ENCODE results near the gene AP1M1. TPM values are rescaled to one million over a fixed set of nuclear protein-coding genes. Genes with fewer than 3 reads are reported as not detected.

Gene AP1M1
- polyA plus RNA-seq, 3 donors: 22.2 to 92.6 (median 55.8) TPM

- no peak overlapping the region for H3K27ac ChIP-seq (ENCODE audit: low read depth, low read length)
- WGBS, 3 donors: 64 to 72% (median 71%) methylated on average over 9 to 11 of the region's 11 CpGs
Measured at GRCh38 chr19:16205205-16206045, 7.7 kb downstream of the AP1M1 start.

- no peak overlapping the region for H3K27ac ChIP-seq (ENCODE audit: low read depth, low read length)
- WGBS, 3 donors: 86 to 89% (median 88%) methylated on average over 14 of the region's 14 CpGs
Measured at GRCh38 chr19:16206046-16206605, 8.4 kb downstream of the AP1M1 start.

DNA sequence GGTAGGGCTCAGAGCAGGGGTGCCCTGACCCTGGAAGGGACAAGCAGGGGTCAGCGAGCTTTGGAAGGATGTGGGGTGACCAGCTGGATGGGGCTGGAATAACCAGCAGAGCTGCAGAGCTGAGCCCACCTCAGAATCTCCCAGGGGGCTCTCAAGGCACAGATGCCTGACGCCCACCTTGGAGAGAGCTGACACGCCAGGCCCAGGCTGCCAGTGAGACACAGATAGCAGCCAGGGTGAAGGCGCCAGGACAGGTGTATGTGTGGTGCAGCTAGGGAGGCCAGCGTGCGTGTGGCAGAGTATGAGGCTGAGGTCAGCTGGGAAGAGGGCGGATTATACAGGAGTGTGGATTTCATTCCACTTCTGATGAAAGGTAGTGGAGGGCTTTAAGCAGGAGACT is 8.9 kb downstream of the AP1M1 start:
- WGBS, 3 donors: 92 to 94% (median 94%) methylated on average over 7 of the region's 7 CpGs
- no peak overlapping the region for H3K27ac ChIP-seq (ENCODE audit: low read depth, low read length)

DNA sequence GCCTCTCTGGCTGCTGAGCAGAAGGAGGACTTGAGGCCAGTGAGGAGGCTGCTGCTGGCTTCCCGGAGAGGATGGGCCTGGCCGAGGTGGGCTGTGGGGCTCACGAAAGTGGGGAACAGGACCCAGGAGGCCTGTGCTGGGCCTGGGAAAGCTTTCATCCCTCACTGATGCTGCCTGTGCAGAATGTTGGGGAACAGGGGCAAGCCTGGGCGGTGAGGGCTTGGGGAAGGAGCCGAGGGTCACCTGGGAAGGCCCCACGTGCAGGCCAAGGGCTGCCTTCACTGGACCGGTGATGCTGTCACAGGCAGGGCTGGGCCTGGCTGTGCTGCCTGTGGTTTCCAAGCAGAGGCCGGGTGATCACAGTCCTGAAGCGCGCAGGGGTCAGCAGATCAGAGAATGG is 9.4 kb downstream of the AP1M1 start:
- WGBS, 3 donors: 92 to 93% (median 93%) methylated on average over 10 of the region's 10 CpGs
- no peak overlapping the region for H3K27ac ChIP-seq (ENCODE audit: low read depth, low read length)

DNA sequence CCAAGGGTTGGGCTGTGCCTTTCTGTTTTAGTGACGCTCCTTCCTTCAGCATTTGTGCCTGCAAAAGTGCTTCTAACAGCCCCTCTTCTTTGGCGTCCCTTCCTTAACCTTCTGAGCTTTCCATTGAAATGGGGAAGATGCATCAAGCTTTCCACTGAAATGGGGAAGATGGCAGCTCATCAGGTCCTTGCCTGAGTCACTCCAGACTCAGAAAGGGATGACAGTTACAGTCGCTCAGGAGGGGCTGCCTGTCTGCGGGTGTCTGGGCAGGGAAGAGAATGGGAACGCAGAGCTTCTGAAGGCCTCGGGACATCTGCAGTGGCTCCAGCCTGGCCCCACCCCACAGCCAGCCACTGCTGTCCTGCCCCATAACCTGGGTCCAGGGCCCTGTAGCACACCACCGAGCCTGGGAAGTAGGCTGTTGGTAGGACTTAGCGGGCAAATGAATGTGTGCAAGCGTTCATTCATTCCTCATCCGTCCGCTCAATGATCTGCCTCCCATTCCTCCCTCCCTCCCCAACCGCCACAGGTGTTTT is 9.8 kb downstream of the AP1M1 start:
- 89 to 93% (median 89%) methylated on average over 12 of the region's 12 CpGs for WGBS, 3 donors

DNA sequence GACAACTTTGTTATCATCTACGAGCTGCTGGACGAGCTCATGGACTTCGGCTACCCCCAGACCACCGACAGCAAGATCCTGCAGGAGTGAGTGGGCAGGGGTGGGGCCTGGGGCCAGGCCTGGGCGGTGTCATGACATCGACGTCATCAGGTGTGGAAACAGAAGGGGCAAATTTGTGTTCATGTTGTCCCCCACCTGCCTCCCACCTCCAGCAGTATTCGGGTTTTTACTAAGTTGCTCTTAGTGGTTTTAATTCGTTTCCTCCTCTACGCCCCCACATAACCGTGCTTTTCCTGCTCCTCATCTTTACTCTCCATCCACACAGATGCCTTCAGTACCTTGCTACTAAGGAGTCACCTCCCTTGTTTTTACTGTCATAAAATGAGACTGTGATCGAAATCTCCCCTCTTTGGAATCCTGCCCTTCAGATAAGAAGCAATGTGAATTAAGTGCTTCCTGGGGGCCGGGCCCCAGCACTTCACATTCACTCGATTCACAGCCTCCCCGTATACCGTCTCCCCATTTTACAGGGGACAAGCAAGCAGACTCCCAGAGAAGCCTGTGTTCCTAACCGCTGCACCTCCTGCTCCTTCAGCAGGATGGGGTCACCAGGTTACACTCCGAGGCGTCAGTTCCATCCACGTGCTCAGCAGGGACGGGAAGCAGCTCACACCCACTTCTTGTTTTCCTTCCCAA is 10.5 kb downstream of the AP1M1 start:
- H3K27ac ChIP-seq (ENCODE audit: low read depth, low read length): no peak overlapping the region
- WGBS, 3 donors: 85 to 88% (median 88%) methylated on average over 21 of the region's 21 CpGs

More for the DNA sequence above, 9.8 kb downstream of the AP1M1 start:
- H3K27ac ChIP-seq (ENCODE audit: low read depth, low read length): no peak overlapping the region

DNA sequence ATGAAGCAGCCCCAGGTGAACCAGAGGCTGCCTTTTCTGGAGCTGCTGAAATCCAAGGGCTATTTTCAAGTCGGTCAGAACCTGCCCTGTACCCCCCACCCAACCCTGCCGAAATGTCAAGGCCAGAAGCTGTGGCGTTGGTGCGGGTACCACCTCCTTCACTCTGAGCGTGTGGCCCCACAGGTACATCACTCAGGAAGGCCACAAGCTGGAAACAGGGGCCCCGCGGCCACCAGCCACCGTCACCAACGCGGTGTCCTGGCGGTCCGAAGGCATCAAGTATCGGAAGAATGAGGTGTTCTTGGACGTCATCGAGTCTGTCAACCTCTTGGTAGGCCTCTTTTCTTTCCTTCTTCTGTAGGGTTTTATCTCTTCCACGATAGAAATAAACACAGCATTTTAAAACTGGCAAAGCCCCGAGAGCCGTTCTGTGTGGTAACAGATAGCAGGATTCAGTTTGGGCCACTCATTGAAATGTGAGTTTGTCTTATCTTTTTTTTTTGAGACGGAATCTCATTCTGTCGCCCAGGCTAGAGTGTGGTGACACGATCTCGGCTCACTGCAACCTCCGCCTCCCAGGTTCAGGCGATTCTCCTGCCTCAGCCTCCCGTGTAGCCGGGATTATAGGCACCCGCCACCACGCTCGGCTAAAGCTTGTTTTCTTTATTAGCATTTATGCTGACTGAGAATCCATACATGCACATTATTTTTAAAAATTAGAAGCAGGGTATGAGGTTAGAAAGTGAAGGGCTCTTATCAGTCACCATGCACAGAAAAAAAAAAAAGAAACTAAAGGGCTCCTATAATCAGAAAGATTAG is 11.3 kb downstream of the AP1M1 start:
- H3K27ac ChIP-seq (ENCODE audit: low read depth, low read length): no peak overlapping the region
- 90 to 94% (median 92%) methylated on average over 29 of the region's 29 CpGs for WGBS, 3 donors

GRCh38 chr19:16210168-16210567 is 12.5 kb downstream of the AP1M1 start:
- WGBS, 3 donors: 81 to 96% (median 92%) methylated on average over 4 of the region's 4 CpGs

DNA sequence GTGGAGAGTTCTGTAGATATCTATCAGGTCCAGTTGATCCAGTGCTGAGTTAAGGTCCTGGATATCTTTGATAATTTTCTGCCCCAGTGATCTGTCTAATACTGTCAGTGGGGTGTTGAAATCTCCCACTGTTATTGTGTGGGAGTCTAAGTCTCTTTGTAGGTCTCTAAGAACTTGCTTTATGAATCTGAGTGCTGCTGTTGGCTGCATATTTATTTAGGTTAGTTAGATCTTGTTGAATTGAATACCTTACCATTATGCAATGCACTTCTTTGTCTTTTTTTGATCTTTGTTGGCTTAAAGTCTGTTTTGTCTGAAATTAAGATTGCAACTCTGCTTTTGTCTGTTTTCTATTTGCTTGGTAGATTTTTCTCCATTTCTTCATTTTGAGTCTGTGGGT is 15.4 kb downstream of the AP1M1 start:
- no peak overlapping the region for H3K27ac ChIP-seq (ENCODE audit: low read depth, low read length)

More at GRCh38 chr19:16210168-16210567, 12.5 kb downstream of the AP1M1 start:
- no peak overlapping the region for H3K27ac ChIP-seq (ENCODE audit: low read depth, low read length)

- 83 to 90% (median 88%) methylated on average over 13 of the region's 13 CpGs for WGBS, 3 donors
- H3K27ac ChIP-seq (ENCODE audit: low read depth, low read length): no peak overlapping the region
Measured at GRCh38 chr19:16216744-16217670, 19.3 kb downstream of the AP1M1 start.

DNA sequence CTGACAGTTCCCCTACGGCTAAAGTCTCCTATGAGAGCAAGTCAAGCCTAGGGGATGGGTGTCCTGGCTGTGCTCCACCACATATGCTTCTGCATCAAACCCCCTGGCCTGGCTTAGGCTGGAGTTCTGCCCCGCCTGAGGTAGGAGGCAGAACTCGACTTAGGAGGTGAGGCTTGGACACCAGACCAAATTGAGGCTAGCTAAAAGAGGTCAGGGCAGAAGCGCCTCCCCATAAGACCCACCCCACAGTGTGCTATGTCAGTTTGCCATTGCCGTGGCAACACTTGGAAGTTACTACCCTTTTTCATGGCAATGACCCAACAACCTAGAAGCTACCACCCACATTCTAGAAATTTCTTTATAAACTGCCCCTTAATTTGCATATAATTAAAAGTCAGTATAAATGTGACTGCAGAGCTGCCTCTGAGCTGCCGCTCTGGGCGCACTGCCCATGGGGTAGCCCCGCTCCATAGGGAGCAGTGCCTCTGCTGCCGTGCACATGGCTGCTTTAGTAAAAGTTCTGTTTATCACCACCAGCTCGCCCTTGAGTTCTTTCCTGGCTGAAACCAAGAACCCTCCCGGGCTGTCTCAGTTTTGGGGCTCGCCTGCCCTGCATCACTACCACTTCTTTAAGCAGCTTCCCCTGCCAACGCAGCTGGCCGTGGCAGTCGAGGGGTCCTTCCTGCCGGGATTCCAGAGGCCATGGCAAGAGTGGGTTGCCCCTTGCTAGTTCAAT is 20.2 kb downstream of the AP1M1 start:
- WGBS, 3 donors: 88 to 93% (median 93%) methylated on average over 16 of the region's 16 CpGs
- no peak overlapping the region for H3K27ac ChIP-seq (ENCODE audit: low read depth, low read length)

DNA sequence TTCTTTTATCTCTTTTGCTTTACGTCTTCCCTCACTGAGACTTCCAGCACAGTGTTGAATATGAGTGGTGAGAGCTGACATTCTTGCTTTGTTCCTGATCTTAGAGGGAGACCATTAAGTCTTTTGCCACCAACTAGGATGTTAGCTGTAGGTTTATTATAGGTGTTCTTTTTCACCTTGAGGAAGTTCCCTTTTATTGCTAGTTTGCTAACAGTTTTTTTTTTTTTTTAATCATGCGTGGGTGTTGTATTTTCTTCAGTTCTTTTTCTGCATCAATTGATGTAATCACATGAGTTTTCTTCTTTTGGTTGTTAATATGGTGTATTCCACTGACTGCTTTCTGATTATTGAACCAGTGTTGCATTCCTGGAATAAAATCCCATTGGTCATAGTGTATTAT is 21.1 kb downstream of the AP1M1 start:
- WGBS, 3 donors: 89 to 94% (median 92%) methylated on average over 2 of the region's 2 CpGs
- H3K27ac ChIP-seq (ENCODE audit: low read depth, low read length): no peak overlapping the region

GRCh38 chr19:16222806-16223205 is 25.1 kb downstream of the AP1M1 start:
- no peak overlapping the region for H3K27ac ChIP-seq (ENCODE audit: low read depth, low read length)
- 91 to 96% (median 94%) methylated on average over 3 of the region's 3 CpGs for WGBS, 3 donors

DNA sequence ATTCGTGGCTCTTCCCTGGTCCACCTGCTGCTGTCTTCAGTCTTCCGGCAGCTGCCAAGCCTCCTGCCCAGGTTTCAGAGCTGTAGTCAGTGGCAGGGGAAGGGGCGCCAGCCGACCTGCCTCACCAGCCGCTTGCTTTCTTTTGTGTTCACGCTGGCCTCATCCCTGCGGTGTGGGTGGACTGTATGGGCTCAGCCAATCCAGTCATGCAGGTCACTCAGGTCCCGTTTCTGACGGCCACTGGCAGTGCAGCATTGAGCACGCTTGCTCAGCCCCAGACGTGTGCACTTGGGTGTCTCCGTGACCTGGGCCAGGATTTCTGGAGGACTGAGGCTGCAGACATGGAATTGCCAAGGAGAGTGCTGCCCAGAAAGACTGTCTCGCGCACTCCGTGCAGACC is 26.0 kb downstream of the AP1M1 start:
- 81 to 90% (median 81%) methylated on average over 15 of the region's 15 CpGs for WGBS, 3 donors
- H3K27ac ChIP-seq (ENCODE audit: low read depth, low read length): no peak overlapping the region

GRCh38 chr19:16224293-16225045 is 26.8 kb downstream of the AP1M1 start:
- 88 to 94% (median 90%) methylated on average over 32 of the region's 32 CpGs for WGBS, 3 donors
- no peak overlapping the region for H3K27ac ChIP-seq (ENCODE audit: low read depth, low read length)

Data from adipose tissue (tissue), 3 donors.